Subcutaneous adipose tissue (tissue), 4 donors: ENCODE measurements around the gene GPR141. TPM values are rescaled to one million over a fixed set of nuclear protein-coding genes. Genes with fewer than 3 reads are reported as not detected.

Experiments used
- CTCF ChIP-seq: fragments of 450-650 bp; IDR thresholded peaks from one replicate; pipeline ENCODE4 v1.5.1; 2016; ENCODE audit warnings: low read depth, mild to moderate bottlenecking, control low read depth, antibody characterized with exemption, moderate library complexity
- total RNA-seq, 4 donors: library from RNA; depleted of rRNA; stranded (reverse); fragments of >200 nt; gene quantifications; one replicate each; pipeline ENCODE4 v1.1.0, GENCODE V29; 2016

The GPR141 gene
- total RNA-seq, 4 donors from 2014 or later: 0.57 to 1.2 (median 1.1) TPM; not detected in 1

- no peak for TF ChIP-seq CTCF
Measured at GRCh38 chr7:37705976-37706375, 22.4 kb downstream of the GPR141 start.

GRCh38 chr7:37706804-37707203, 23.2 kb downstream of the GPR141 start:
- TF ChIP-seq CTCF: no peak

- TF ChIP-seq CTCF: no peak
Measured at GRCh38 chr7:37707754-37708485, 24.4 kb downstream of the GPR141 start.

- TF ChIP-seq CTCF: no peak
Measured at GRCh38 chr7:37709631-37710509, 26.3 kb downstream of the GPR141 start.

GRCh38 chr7:37713613-37714012, 30.0 kb downstream of the GPR141 start:
- TF ChIP-seq CTCF: no peak

- TF ChIP-seq CTCF: no peak
Measured at GRCh38 chr7:37714606-37715005, 31.0 kb downstream of the GPR141 start.

GRCh38 chr7:37718585-37718984, 35.0 kb downstream of the GPR141 start:
- no peak for TF ChIP-seq CTCF
